CD14-positive monocyte (primary cell): ENCODE data around the gene WDR91. TPM values are rescaled to one million over a fixed set of nuclear protein-coding genes. Genes with fewer than 3 reads are reported as not detected.

Source experiments
- DNase-seq, 3 donors: peaks; one replicate each; pipeline ENCODE4 v3.0.0-alpha.2; 2011 to 2022
- H2AFZ ChIP-seq: 2 replicates; pipeline ENCODE4 v1.6.0; 2012; ENCODE audit warnings: mild to moderate bottlenecking, low read depth, low read length, inconsistent platforms; ENCODE audit not compliant: insufficient read depth, poor library complexity, severe bottlenecking
- H3K27ac ChIP-seq, 2 donors: 1 replicate in 1 of 2; 2 replicates in 1 of 2; pipeline ENCODE4 v1.5.1; 2012 to 2013; ENCODE audit warnings: low read length in 2 of 2, control low read depth in 1 of 2, inconsistent platforms in 1 of 2, low read depth in 1 of 2, mild to moderate bottlenecking in 1 of 2
- H3K27me3 ChIP-seq, 2 donors: one replicate each; pipeline versions ENCODE4 v1.6.0 to v1.6.1; 2011 to 2013; ENCODE audit warnings: low read length in 2 of 2; ENCODE audit not compliant: control insufficient read depth in 2 of 2, insufficient read depth in 2 of 2
- H3K36me3 ChIP-seq, 2 donors: replicated peaks in 1 of 2; 1 replicate in 1 of 2; 2 replicates in 1 of 2; pipeline versions ENCODE4 v1.5.1 to v1.6.1; 2012 to 2013; ENCODE audit warnings: low read length in 2 of 2, control low read depth in 1 of 2, inconsistent platforms in 1 of 2, mild to moderate bottlenecking in 1 of 2; ENCODE audit not compliant: insufficient read depth in 2 of 2, control insufficient read depth in 1 of 2
- H3K4me1 ChIP-seq, 2 donors: 1 replicate in 1 of 2; 2 replicates in 1 of 2; pipeline versions ENCODE4 v1.5.1 to v1.6.1; 2012 to 2013; ENCODE audit warnings: low read length in 2 of 2, control low read depth in 1 of 2, inconsistent platforms in 1 of 2, mild to moderate bottlenecking in 1 of 2, moderate library complexity in 1 of 2; ENCODE audit not compliant: insufficient read depth in 2 of 2, control insufficient read depth in 1 of 2
- H3K4me2 ChIP-seq: replicated peaks from 2 replicates; pipeline ENCODE3; 2012; ENCODE audit warnings: low read length, moderate library complexity, mild to moderate bottlenecking; ENCODE audit not compliant: poor library complexity, severe bottlenecking; ENCODE audit errors: extremely low read depth
- H3K4me3 ChIP-seq, 3 experiments: fragments of 200-600 bp in 1 of 3; sonication (generic) in 1 of 3; replicated peaks in 1 of 3; 1 replicate in 2 of 3; 2 replicates in 1 of 3; pipeline ENCODE4 v1.5.1; 2011 to 2013; ENCODE audit warnings: low read length in 3 of 3, mild to moderate bottlenecking in 3 of 3, control low read depth in 2 of 3, low read depth in 2 of 3, inconsistent platforms in 1 of 3, moderate library complexity in 1 of 3
- H3K79me2 ChIP-seq: 2 replicates; pipeline ENCODE4 v1.6.0; 2012; ENCODE audit warnings: mild to moderate bottlenecking, control low read depth, inconsistent platforms, low read length, moderate library complexity; ENCODE audit not compliant: insufficient read depth
- H3K9ac ChIP-seq: 2 replicates; pipeline ENCODE4 v1.6.0; 2017; ENCODE audit warnings: low read length, mild to moderate bottlenecking; ENCODE audit not compliant: insufficient read depth, poor library complexity, severe bottlenecking
- H3K9me3 ChIP-seq, 2 donors: replicated peaks in 1 of 2; 1 replicate in 1 of 2; 2 replicates in 1 of 2; pipeline versions ENCODE4 v1.5.1 to v1.6.1; 2012 to 2013; ENCODE audit warnings: low read length in 2 of 2, control low read depth in 1 of 2; ENCODE audit not compliant: control insufficient read depth in 1 of 2, insufficient read depth in 1 of 2
- H4K20me1 ChIP-seq: 2 replicates; pipeline ENCODE4 v1.6.0; 2012; ENCODE audit warnings: mild to moderate bottlenecking, low read length, control low read depth, moderate library complexity; ENCODE audit not compliant: insufficient read depth
- H3K27ac Mint-ChIP-seq, 7 donors: one replicate each; pipeline ENCODE4 v1.8.0; 2020; ENCODE audit warnings: mild to moderate bottlenecking in 7 of 7, mixed read lengths in 7 of 7, moderate library complexity in 6 of 7, inconsistent platforms in 2 of 7
- H3K27me3 Mint-ChIP-seq, 3 donors: one replicate each; pipeline ENCODE4 v1.8.0; 2021 to 2022; ENCODE audit warnings: low read depth in 3 of 3, mild to moderate bottlenecking in 3 of 3, mixed read lengths in 3 of 3, moderate library complexity in 3 of 3, inconsistent platforms in 1 of 3
- H3K36me3 Mint-ChIP-seq, 2 donors: one replicate each; pipeline ENCODE4 v1.8.0; 2020; ENCODE audit warnings: mixed read lengths in 2 of 2, inconsistent platforms in 1 of 2, mild to moderate bottlenecking in 1 of 2
- H3K4me1 Mint-ChIP-seq: one replicate; pipeline ENCODE4 v1.8.0; 2020; ENCODE audit warnings: mild to moderate bottlenecking, mixed read lengths
- H3K4me3 Mint-ChIP-seq, 2 donors: one replicate each; pipeline ENCODE4 v1.8.0; 2020; ENCODE audit warnings: mild to moderate bottlenecking in 2 of 2, mixed read lengths in 2 of 2, moderate library complexity in 1 of 2
- H3K9me3 Mint-ChIP-seq, 7 donors: one replicate each; pipeline ENCODE4 v1.8.0; 2020 to 2022; ENCODE audit warnings: mixed read lengths in 7 of 7, mild to moderate bottlenecking in 6 of 7, moderate library complexity in 6 of 7, inconsistent platforms in 2 of 7
- CTCF ChIP-seq: fragments of 200-600 bp; IDR thresholded peaks from one replicate; pipeline ENCODE4 v1.8.0; 2022; ENCODE audit warnings: antibody characterized with exemption, mild to moderate bottlenecking
- WGBS: methylation state at CpG from one replicate; pipeline ENCODE4 v1.1.5; 2013; ENCODE audit warnings: missing lambda C conversion rate; ENCODE audit not compliant: insufficient coverage; 5-methylcytosine and 5-hydroxymethylcytosine counted together
- intact Hi-C, 2 donors: fragments of 100-400 bp; cut with micrococcal nuclease; formaldehyde crosslinking; loops; one replicate each; pipeline versions ENCODE4 v1.15.0 to v1.15.1; 2023
- polyA plus RNA-seq, 3 donors: library from polyadenylated mRNA; depleted of rRNA in 1 of 3; unstranded in 2 of 3; stranded (reverse) in 1 of 3; fragments of 300-500 nt in 2 of 3; fragments of >200 nt in 1 of 3; fragmentation: Illumina TruSeq in 2 of 3; gene quantifications; 1 replicate in 2 of 3; 2 replicates in 1 of 3; pipeline ENCODE4 v1.2.3, GENCODE V29; 2012 to 2021

WDR91 gene
- polyA plus RNA-seq, 3 donors, result 2.5 to 35.0 (median 3.9) TPM

- intact Hi-C loops, result no loop called here
- H3K9ac ChIP-seq, result no peak overlapping the region
- no peak for TF ChIP-seq CTCF
Observed at GRCh38 chr7:135246191-135246825, 35.0 kb upstream of the WDR91 start.

GRCh38 chr7:135245226-135246190, 34.2 kb upstream of the WDR91 start:
- Histone ChIP-seq H3K4me3 (no peak overlapping the region), H2AFZ (no peak overlapping the region), H3K4me2 (no peak overlapping the region), H3K4me1 (no peaks in the 10 kb centered on the region), H3K9me3 (peaks cover 3 to 8% of the 10 kb centered on the region in 2 donors), H4K20me1 (no peaks in the 10 kb centered on the region), H3K27me3 (no peaks in the 10 kb centered on the region), H3K79me2 (no peaks in the 10 kb centered on the region), H3K27ac (no peak overlapping the region), H3K36me3 (no peaks in the 10 kb centered on the region), H3K9ac (no peak overlapping the region)
- H3K27me3 Mint-ChIP-seq, result peaks cover 0 to 5% (median 0%) of the 10 kb centered on the region in 3 donors
- intact Hi-C loops, result no loop called here
- no peak for TF ChIP-seq CTCF
- no peak for DNase-seq
- WGBS, result 93% methylated on average over 7 of the region's 9 CpGs
- no peak overlapping the region for H3K4me3 Mint-ChIP-seq
- no peak overlapping the region for H3K27ac Mint-ChIP-seq
- peaks cover 3 to 14% (median 6%) of the 10 kb centered on the region in 7 donors for H3K9me3 Mint-ChIP-seq
- no peaks in the 10 kb centered on the region for H3K36me3 Mint-ChIP-seq
- H3K4me1 Mint-ChIP-seq, result no peaks in the 10 kb centered on the region

More at GRCh38 chr7:135246191-135246825, 35.0 kb upstream of the WDR91 start:
- no peaks in the 10 kb centered on the region for H3K4me1 Mint-ChIP-seq
- peaks cover 3 to 14% (median 6%) of the 10 kb centered on the region in 7 donors for H3K9me3 Mint-ChIP-seq
- H3K27me3 Mint-ChIP-seq, result peaks cover 0 to 4% (median 0%) of the 10 kb centered on the region in 3 donors
- H3K9me3 ChIP-seq, result peaks cover 3 to 8% of the 10 kb centered on the region in 2 donors
- H3K27me3 ChIP-seq, result no peaks in the 10 kb centered on the region
- no peak overlapping the region for H3K27ac ChIP-seq
- no peak overlapping the region for H3K27ac Mint-ChIP-seq
- over 99% methylated on average over 36 of the region's 43 CpGs for WGBS
- no peak for DNase-seq
- no peaks in the 10 kb centered on the region for H3K4me1 ChIP-seq
- H3K36me3 Mint-ChIP-seq, result no peaks in the 10 kb centered on the region
- no peak overlapping the region for H3K4me2 ChIP-seq
- H4K20me1 ChIP-seq, result no peaks in the 10 kb centered on the region
- no peaks in the 10 kb centered on the region for H3K79me2 ChIP-seq
- H3K36me3 ChIP-seq, result no peaks in the 10 kb centered on the region
- no peak overlapping the region for H3K4me3 Mint-ChIP-seq
- no peak overlapping the region for H3K4me3 ChIP-seq
- H2AFZ ChIP-seq, result no peak overlapping the region
